AG08395 (cell line): ENCODE results near the gene NUDC.
"Not testable (repeated sequence)": the region's sequence is repeated elsewhere in the genome, so short reads cannot be mapped to it uniquely, and the experiment has no call there.

Experiments used
- DNase-seq: peaks from one replicate; pipeline ENCODE4 v3.0.0; 2012; ENCODE audit warnings: mixed read lengths, low spot score

NUDC gene

GRCh38 chr1:26911399-26912146 is 10.0 kb upstream of the NUDC start:
- no peak for DNase-seq

GRCh38 chr1:26912147-26912490 is 9.4 kb upstream of the NUDC start:
- DNase-seq: no peak

GRCh38 chr1:26913389-26913753 is 8.2 kb upstream of the NUDC start:
- no peak for DNase-seq

GRCh38 chr1:26913754-26914619 is 7.6 kb upstream of the NUDC start, which contains the start of gene NR0B2:
NR0B2 (minus strand) TSS chr1:26913975; CDS start chr1:26913940, 35 bp downstream.
- no peak for DNase-seq

- no peak for DNase-seq
These were observed 6.2 kb upstream of the NUDC start for GRCh38 chr1:26915204-26915842.

GRCh38 chr1:26921126-26921539 is 410 bp upstream of the NUDC start:
- DNase-seq: no peak

- DNase-seq: no peak
These were observed 837 bp downstream of the NUDC start for GRCh38 chr1:26922431-26922729.

GRCh38 chr1:26922901-26923300 is 1.4 kb downstream of the NUDC start:
- DNase-seq: no peak

- no peak for DNase-seq
These were observed 2.2 kb downstream of the NUDC start for GRCh38 chr1:26923711-26924110.

- no peak for DNase-seq
These were observed 11.0 kb downstream of the NUDC start for GRCh38 chr1:26932531-26932930.

GRCh38 chr1:26936823-26937222 is 15.3 kb downstream of the NUDC start:
- DNase-seq: no peak

- no peak for DNase-seq
These were observed 16.6 kb downstream of the NUDC start for GRCh38 chr1:26938004-26938658.

GRCh38 chr1:26938659-26939025 is 17.1 kb downstream of the NUDC start:
- DNase-seq: no peak

GRCh38 chr1:26941311-26941710 is 19.8 kb downstream of the NUDC start:
- no peak for DNase-seq

GRCh38 chr1:26942656-26943055 is 21.1 kb downstream of the NUDC start:
- no peak for DNase-seq

GRCh38 chr1:26945138-26945537 is 23.6 kb downstream of the NUDC start:
- no peak for DNase-seq

- DNase-seq: no peak
These were observed 24.2 kb downstream of the NUDC start for GRCh38 chr1:26945728-26946127.

GRCh38 chr1:26946270-26946669 is 24.7 kb downstream of the NUDC start:
- DNase-seq: no peak

GRCh38 chr1:26948725-26949057 is 27.1 kb downstream of the NUDC start:
- not testable (repeated sequence) for DNase-seq

GRCh38 chr1:26949266-26949925 is 27.9 kb downstream of the NUDC start:
- DNase-seq: no peak

GRCh38 chr1:26949926-26950319 is 28.4 kb downstream of the NUDC start:
- no peak for DNase-seq

GRCh38 chr1:26950602-26951001 is 29.1 kb downstream of the NUDC start:
- DNase-seq: no peak
